A549 (cell line): ENCODE measurements around the gene TEP1. TPM values are rescaled to one million over a fixed set of nuclear protein-coding genes. Genes with fewer than 3 reads are reported as not detected.

Experiments used
- ATAC-seq, 2 experiments: fragments of 200-7000 bp in 1 of 2; fragments of >200 bp in 1 of 2; cut with Nextera tagmentation in 1 of 2; cut with Tn5 transposase in 1 of 2; 3 replicates each; pipeline versions ENCODE4 v1.8.0 to v1.9.1; 2018 to 2020; ENCODE audit warnings: mild to moderate bottlenecking in 1 of 2, moderate library complexity in 1 of 2
- CTCF ChIA-PET: fragments of 300-600 bp; sonication (Branson Sonifier 250); formaldehyde crosslinking; extraction: SDS; loops from one replicate; lab custom pipeline; 2021; ENCODE audit warnings: antibody characterized with exemption, inconsistent platforms; lab: Yijun Ruan, JAX
- POLR2A ChIA-PET: fragments of 350-600 bp; formaldehyde crosslinking; extraction: SDS; loops from one replicate; lab custom pipeline; 2021; ENCODE audit warnings: antibody characterized with exemption, inconsistent platforms; lab: Yijun Ruan, JAX
- DNase-seq, 2 experiments: peaks; one replicate each; pipeline versions ENCODE4 v3.0.0 to v3.0.0-alpha.2; 2011 to 2016; ENCODE audit warnings: low read depth in 1 of 2, low spot score in 1 of 2
- FAIRE-seq: peaks from 2 replicates; lab custom pipeline; 2011; peaks lifted over from hg19 to GRCh38; lab: Jason Lieb, UNC
- H3K27ac ChIP-seq, 2 experiments: fragments of >200 bp; sonication (Bioruptor Twin); formaldehyde crosslinking; 3 replicates each; pipeline ENCODE4 v1.5.1; 2016 to 2017
- H3K4me1 ChIP-seq: fragments of >200 bp; sonication (Bioruptor Twin); formaldehyde crosslinking; 3 replicates; pipeline ENCODE4 v1.6.1; 2016
- H3K4me2 ChIP-seq: fragments of >200 bp; sonication (Bioruptor Twin); formaldehyde crosslinking; 3 replicates; pipeline ENCODE4 v1.6.1; 2016
- H3K4me3 ChIP-seq: fragments of >200 bp; sonication (Bioruptor Twin); formaldehyde crosslinking; 3 replicates; pipeline ENCODE4 v1.5.1; 2016
- H3K9me3 ChIP-seq: fragments of >200 bp; sonication (Bioruptor Twin); formaldehyde crosslinking; 3 replicates; pipeline ENCODE4 v1.6.1; 2016
- BHLHE40 ChIP-seq: IDR thresholded peaks from 2 replicates; pipeline ENCODE4 v1.6.1; 2012; ENCODE audit warnings: low read depth, low read length, inconsistent platforms
- CEBPB ChIP-seq, 2 experiments: fragments of >200 bp in 1 of 2; sonication (Bioruptor Twin) in 1 of 2; formaldehyde crosslinking in 1 of 2; IDR thresholded peaks; 2 replicates each; pipeline ENCODE4 v1.6.1; 2012 to 2016
- EHMT2 ChIP-seq: fragments of 200-600 bp; sonication (generic); IDR thresholded peaks from 2 replicates; pipeline ENCODE4 v1.6.1; 2016; ENCODE audit warnings: antibody characterized with exemption, low read depth, mild to moderate bottlenecking, moderate library complexity
- FOSB ChIP-seq: fragments of 250-450 bp; sonication (Bioruptor Pico); IDR thresholded peaks from 2 replicates; pipeline ENCODE4 v1.5.0; 2020; ENCODE audit warnings: mild to moderate bottlenecking, moderate library complexity
- HDAC2 ChIP-seq: fragments of 200-600 bp; sonication (generic); IDR thresholded peaks from 2 replicates; pipeline ENCODE4 v1.6.1; 2016
- HOXB13 ChIP-seq: fragments of 250-450 bp; sonication (Bioruptor Pico); IDR thresholded peaks from 2 replicates; pipeline ENCODE4 v1.5.0; 2020; ENCODE audit warnings: low read depth, mild to moderate bottlenecking, moderate library complexity
- HOXB5 ChIP-seq: fragments of 250-450 bp; sonication (Bioruptor Pico); IDR thresholded peaks from 2 replicates; pipeline ENCODE4 v1.5.0; 2020; ENCODE audit warnings: mild to moderate bottlenecking, moderate library complexity
- JUN ChIP-seq, 2 experiments: fragments of >200 bp; sonication (Bioruptor Twin); formaldehyde crosslinking; IDR thresholded peaks; 2 replicates in 1 of 2; 3 replicates in 1 of 2; pipeline ENCODE4 v1.6.1; 2016 to 2017
- JUNB ChIP-seq: fragments of >200 bp; sonication (Bioruptor Twin); formaldehyde crosslinking; IDR thresholded peaks from 2 replicates; pipeline ENCODE4 v1.6.1; 2016
- KDM5A ChIP-seq: fragments of 200-600 bp; sonication (generic); IDR thresholded peaks from 2 replicates; pipeline ENCODE4 v1.6.1; 2016; ENCODE audit warnings: antibody characterized with exemption, mild to moderate bottlenecking
- MAFK ChIP-seq: fragments of 450-650 bp; IDR thresholded peaks from 2 replicates; pipeline ENCODE4 v1.6.1; 2014; ENCODE audit not compliant: partially characterized antibody
- MAZ ChIP-seq: fragments of 150-350 bp; IDR thresholded peaks from 2 replicates; pipeline ENCODE4 v1.6.1; 2014; ENCODE audit warnings: antibody characterized with exemption, low read depth, low read length, borderline replicate concordance
- MYC ChIP-seq: IDR thresholded peaks from 2 replicates; pipeline ENCODE4 v1.6.1; 2012; ENCODE audit warnings: mild to moderate bottlenecking, inconsistent platforms, low read length, improper control_type of control experiment, borderline replicate concordance
- NR3C1 ChIP-seq: fragments of >200 bp; sonication (Bioruptor Twin); formaldehyde crosslinking; IDR thresholded peaks from 3 replicates; pipeline ENCODE4 v1.6.1; 2017
- PHF8 ChIP-seq: fragments of 200-600 bp; sonication (generic); IDR thresholded peaks from 2 replicates; pipeline ENCODE4 v1.6.1; 2016; ENCODE audit warnings: low read depth, mild to moderate bottlenecking, antibody characterized with exemption, moderate library complexity, borderline replicate concordance
- POLR2A ChIP-seq: IDR thresholded peaks from 2 replicates; pipeline ENCODE4 v1.6.1; 2012; ENCODE audit warnings: mild to moderate bottlenecking, low read length
- RAD21 ChIP-seq, 2 experiments: fragments of >200 bp in 1 of 2; sonication (Bioruptor Twin) in 1 of 2; formaldehyde crosslinking in 1 of 2; IDR thresholded peaks in 1 of 2; conservative IDR thresholded peaks in 1 of 2; 2 replicates in 1 of 2; 3 replicates in 1 of 2; pipeline ENCODE4 v1.6.1; 2012 to 2018; ENCODE audit warnings: inconsistent platforms in 1 of 2
- RARB ChIP-seq: fragments of 250-450 bp; sonication (Bioruptor Pico); IDR thresholded peaks from 2 replicates; pipeline ENCODE4 v1.8.0; 2021; ENCODE audit warnings: mild to moderate bottlenecking, moderate library complexity
- SMC3 ChIP-seq: fragments of >200 bp; sonication (Bioruptor Twin); formaldehyde crosslinking; IDR thresholded peaks from 3 replicates; pipeline ENCODE4 v1.6.1; 2018; ENCODE audit warnings: inconsistent platforms
- TP53 ChIP-seq: fragments of 250-450 bp; sonication (Bioruptor Pico); IDR thresholded peaks from 2 replicates; pipeline ENCODE4 v1.5.0; 2021; ENCODE audit warnings: mild to moderate bottlenecking, moderate library complexity
- ZNF302 ChIP-seq: fragments of 250-450 bp; sonication (Bioruptor Pico); IDR thresholded peaks from 2 replicates; pipeline ENCODE4 v1.9.0; 2021; ENCODE audit warnings: inconsistent platforms, mild to moderate bottlenecking, moderate library complexity
- WGBS: methylation state at CpG from one replicate; pipeline ENCODE4 v1.1.6; 2017; ENCODE audit errors: missing lambda C conversion rate; 5-methylcytosine and 5-hydroxymethylcytosine counted together
- polyA plus RNA-seq, 4 experiments: library from polyadenylated mRNA; depleted of rRNA in 3 of 4; stranded (reverse); fragments of >200 nt; fragmentation: RNase III in 1 of 4; extraction: RNeasy Plus Mini Kit Qiagen cat#74134 plus additional on column Dnase treatment in 1 of 4; gene quantifications; 2 replicates in 3 of 4; 3 replicates in 1 of 4; pipeline ENCODE4 v1.2.3, GENCODE V29; 2011 to 2017
- TF ChIP-seq, protein P1 (sequence below): IDR thresholded peaks from 2 replicates; pipeline ENCODE4 v1.6.1; 2012
- TF ChIP-seq, protein P2 (sequence below): fragments of 450-650 bp; IDR thresholded peaks from 2 replicates; pipeline ENCODE4 v1.6.1; 2014; ENCODE audit warnings: antibody characterized with exemption
- TF ChIP-seq, protein P3 (sequence below): fragments of 150-350 bp; IDR thresholded peaks from 2 replicates; pipeline ENCODE4 v1.6.1; 2014; ENCODE audit warnings: low read depth, mild to moderate bottlenecking, low read length
- TF ChIP-seq, protein P4 (sequence below): fragments of >200 bp; sonication (Bioruptor Twin); formaldehyde crosslinking; IDR thresholded peaks from 3 replicates; pipeline ENCODE4 v1.5.1; 2016
- TF ChIP-seq, protein P5 (sequence below): IDR thresholded peaks from 2 replicates; pipeline ENCODE4 v1.6.1; 2012

TEP1 gene
- polyA plus RNA-seq, 2 of the 4 experiments (the other 2 are of a cell fraction), result 6.8 to 17.5 TPM

DNA sequence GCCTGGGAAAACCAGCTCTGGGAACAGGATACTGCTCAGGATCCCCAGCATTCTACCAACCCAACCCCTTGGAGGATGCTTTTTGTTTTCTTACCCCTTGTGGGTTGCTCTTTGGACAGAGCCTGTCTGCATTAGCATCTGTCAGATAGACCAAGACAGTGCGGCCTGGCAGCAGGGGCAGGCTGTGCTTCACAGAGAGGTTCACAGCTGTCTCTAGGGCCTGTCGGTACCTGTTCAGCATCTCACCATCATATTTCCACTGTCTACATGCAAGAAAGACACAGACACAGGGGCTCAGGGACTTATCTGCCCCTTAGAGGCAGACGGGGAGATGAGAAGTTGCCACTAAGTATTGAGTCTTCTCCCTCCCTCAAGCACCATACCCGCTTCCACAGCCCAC is 21.8 kb downstream of the TEP1 start:
- no peaks in the 10 kb centered on the region for H3K4me1 ChIP-seq
- no peak for TF ChIP-seq MAZ
- no peak for TF ChIP-seq NR3C1
- TF ChIP-seq JUN (IDR thresholded peaks at IDR 0.05), result no peak
- TF ChIP-seq EHMT2, result no peak
- TF ChIP-seq SMC3, result no peak
- ATAC-seq, result no peak
- 95% methylated on average over 4 of the region's 4 CpGs for WGBS
- no peak overlapping the region for H3K4me2 ChIP-seq
- no peaks in the 10 kb centered on the region for H3K9me3 ChIP-seq
- no peak overlapping the region for H3K27ac ChIP-seq
- no peak for FAIRE-seq
- CTCF ChIA-PET, result no interaction called here
- DNase-seq, result no peak
- no peak overlapping the region for H3K4me3 ChIP-seq
- POLR2A ChIA-PET, result no interaction called here

DNA sequence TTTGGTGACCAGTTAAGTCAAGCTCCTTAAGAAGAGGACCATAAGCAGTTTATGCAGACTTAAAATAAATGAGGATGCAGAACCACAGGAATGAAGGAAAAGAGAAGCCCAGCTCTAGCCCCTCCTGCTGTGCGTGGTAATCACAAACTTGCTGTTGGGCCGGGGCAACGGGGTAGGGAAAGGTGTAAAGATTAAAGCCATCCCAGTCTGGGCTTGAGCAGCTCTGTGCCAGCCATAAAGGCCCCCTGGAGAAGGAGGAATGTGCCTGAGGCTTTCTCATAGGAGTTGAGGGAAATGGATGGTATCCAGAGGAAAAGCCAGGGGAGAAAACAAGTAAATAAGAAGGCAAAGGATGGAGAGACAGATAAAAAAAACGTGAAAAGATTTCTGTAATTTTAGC is 25.1 kb downstream of the TEP1 start:
- FAIRE-seq (no peak), DNase-seq (no peak), ATAC-seq (no peak)
- POLR2A ChIA-PET, result no interaction called here
- 39% methylated on average over 4 of the region's 4 CpGs for WGBS
- no peaks in the 10 kb centered on the region for H3K9me3 ChIP-seq
- no peak overlapping the region for H3K4me2 ChIP-seq
- CTCF ChIA-PET, result no interaction called here
- no peak overlapping the region for H3K27ac ChIP-seq
- TF ChIP-seq, protein P1, sequence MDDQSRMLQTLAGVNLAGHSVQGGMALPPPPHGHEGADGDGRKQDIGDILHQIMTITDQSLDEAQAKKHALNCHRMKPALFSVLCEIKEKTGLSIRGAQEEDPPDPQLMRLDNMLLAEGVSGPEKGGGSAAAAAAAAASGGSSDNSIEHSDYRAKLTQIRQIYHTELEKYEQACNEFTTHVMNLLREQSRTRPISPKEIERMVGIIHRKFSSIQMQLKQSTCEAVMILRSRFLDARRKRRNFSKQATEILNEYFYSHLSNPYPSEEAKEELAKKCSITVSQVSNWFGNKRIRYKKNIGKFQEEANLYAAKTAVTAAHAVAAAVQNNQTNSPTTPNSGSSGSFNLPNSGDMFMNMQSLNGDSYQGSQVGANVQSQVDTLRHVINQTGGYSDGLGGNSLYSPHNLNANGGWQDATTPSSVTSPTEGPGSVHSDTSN, result no peak
- TF ChIP-seq HDAC2 (no peak), POLR2A (no peak), BHLHE40 (no peak), TP53 (CRISPR knock-in tag) (no peak), MAZ (no peak), JUNB (no peak), KDM5A (no peak), MAFK (no peak)
- no peak overlapping the region for H3K4me3 ChIP-seq
- H3K4me1 ChIP-seq, result no peaks in the 10 kb centered on the region

DNA sequence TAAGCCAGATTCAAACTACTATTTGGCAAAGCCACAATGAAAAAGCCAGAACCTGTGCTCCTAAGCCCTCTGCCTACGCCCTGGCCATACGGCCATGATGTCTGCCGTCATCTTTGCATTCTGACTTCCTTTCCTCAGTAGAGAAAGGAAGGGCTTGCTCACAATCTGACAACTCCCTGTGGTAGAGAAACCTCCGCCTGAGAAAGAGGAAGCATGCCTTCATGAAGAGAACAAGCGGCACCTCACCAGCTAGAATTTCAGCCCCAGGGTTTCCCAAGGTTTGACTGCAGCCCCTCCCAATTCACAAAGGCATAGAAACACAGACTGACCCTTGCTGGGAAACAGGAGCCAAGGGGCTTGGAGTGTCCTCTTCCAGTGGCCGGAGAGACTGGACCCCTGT is 25.7 kb downstream of the TEP1 start:
- TF ChIP-seq, protein P2, sequence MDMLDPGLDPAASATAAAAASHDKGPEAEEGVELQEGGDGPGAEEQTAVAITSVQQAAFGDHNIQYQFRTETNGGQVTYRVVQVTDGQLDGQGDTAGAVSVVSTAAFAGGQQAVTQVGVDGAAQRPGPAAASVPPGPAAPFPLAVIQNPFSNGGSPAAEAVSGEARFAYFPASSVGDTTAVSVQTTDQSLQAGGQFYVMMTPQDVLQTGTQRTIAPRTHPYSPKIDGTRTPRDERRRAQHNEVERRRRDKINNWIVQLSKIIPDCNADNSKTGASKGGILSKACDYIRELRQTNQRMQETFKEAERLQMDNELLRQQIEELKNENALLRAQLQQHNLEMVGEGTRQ, result no peak
- TF ChIP-seq PHF8 (no peak), MAFK (no peak), ZNF302 (no peak), RAD21 (conservative IDR thresholded peaks at IDR 0.05 in 1 of 2, IDR thresholded peaks at IDR 0.05 in 1 of 2) (no peak), FOSB (CRISPR knock-in tag) (no peak), RARB (CRISPR knock-in tag) (no peak), HOXB5 (no peak), HOXB13 (no peak), CEBPB (IDR thresholded peaks at IDR 0.05) (no peak), SMC3 (no peak), MYC (no peak), MAZ (no peak)
- TF ChIP-seq, protein P3, sequence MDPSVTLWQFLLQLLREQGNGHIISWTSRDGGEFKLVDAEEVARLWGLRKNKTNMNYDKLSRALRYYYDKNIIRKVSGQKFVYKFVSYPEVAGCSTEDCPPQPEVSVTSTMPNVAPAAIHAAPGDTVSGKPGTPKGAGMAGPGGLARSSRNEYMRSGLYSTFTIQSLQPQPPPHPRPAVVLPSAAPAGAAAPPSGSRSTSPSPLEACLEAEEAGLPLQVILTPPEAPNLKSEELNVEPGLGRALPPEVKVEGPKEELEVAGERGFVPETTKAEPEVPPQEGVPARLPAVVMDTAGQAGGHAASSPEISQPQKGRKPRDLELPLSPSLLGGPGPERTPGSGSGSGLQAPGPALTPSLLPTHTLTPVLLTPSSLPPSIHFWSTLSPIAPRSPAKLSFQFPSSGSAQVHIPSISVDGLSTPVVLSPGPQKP, result no peak
- TF ChIP-seq, protein P4, sequence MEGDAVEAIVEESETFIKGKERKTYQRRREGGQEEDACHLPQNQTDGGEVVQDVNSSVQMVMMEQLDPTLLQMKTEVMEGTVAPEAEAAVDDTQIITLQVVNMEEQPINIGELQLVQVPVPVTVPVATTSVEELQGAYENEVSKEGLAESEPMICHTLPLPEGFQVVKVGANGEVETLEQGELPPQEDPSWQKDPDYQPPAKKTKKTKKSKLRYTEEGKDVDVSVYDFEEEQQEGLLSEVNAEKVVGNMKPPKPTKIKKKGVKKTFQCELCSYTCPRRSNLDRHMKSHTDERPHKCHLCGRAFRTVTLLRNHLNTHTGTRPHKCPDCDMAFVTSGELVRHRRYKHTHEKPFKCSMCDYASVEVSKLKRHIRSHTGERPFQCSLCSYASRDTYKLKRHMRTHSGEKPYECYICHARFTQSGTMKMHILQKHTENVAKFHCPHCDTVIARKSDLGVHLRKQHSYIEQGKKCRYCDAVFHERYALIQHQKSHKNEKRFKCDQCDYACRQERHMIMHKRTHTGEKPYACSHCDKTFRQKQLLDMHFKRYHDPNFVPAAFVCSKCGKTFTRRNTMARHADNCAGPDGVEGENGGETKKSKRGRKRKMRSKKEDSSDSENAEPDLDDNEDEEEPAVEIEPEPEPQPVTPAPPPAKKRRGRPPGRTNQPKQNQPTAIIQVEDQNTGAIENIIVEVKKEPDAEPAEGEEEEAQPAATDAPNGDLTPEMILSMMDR, result no peak
- TF ChIP-seq, protein P5, sequence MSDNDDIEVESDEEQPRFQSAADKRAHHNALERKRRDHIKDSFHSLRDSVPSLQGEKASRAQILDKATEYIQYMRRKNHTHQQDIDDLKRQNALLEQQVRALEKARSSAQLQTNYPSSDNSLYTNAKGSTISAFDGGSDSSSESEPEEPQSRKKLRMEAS, result no peak
- TF ChIP-seq, all 56 proteins: peak for 0
- H3K9me3 ChIP-seq, result no peaks in the 10 kb centered on the region
- CTCF ChIA-PET, result interaction anchor here (0.6 kb wide), 1 partner anchor 582 kb away, joined by 3 read pairs; no protein-coding TSS in a partner anchor
- no peak overlapping the region for H3K27ac ChIP-seq
- no peak for DNase-seq
- H3K4me1 ChIP-seq, result no peaks in the 10 kb centered on the region
- 93% methylated on average over 6 of the region's 6 CpGs for WGBS
- FAIRE-seq, result no peak
- POLR2A ChIA-PET, result no interaction called here
- no peak for ATAC-seq
- no peak overlapping the region for H3K4me3 ChIP-seq
- no peak overlapping the region for H3K4me2 ChIP-seq
